NK-92 (cell line): ENCODE data around the gene LRRC8B.
"Not testable (repeated sequence)": the region's sequence is repeated elsewhere in the genome, so short reads cannot be mapped to it uniquely, and the experiment has no call there.

Experiments used
- DNase-seq: peaks from one replicate; lab custom pipeline; 2025; ENCODE audit not compliant: unreplicated experiment; lab: John Stamatoyannopoulos, UW

Gene LRRC8B

DNA sequence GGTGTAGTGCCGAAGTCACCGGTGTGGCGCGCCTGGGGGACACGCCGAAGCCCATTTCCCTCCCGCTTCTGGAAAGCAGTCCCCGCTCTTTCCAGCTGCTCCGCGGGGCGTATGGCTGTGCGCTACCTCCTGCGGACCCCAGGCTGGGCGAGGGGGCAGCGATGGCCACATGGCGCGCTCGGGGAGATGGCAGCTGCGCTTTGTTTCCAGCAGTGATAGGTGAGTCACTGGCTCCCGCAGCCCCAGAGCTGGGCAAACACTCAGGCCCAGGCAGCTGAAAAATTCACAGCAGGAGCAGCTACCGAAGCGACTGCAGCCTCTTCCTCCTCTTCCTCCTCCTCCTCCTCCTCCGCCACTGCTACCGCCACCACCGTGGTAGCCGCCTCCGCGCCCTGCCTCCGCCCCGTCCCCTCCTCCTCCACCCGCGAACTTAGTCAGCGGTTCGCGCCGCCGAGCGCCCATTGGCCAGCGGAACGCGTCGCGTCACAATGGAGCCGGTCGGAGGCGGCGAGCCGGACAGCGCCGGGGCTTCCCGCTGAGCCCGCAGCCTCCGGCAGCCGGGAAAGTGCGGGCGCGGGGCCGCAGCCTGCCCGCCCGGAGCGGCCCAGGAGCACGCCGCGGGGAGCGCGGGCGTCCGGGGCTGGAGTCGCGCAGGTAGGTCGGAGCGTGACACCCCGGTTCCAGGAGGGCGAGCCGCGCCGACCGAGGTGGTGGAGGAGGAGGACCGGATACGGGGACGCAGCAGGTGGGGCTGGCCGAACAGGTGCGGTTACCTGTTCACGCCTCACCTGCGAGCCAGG lies at the start of gene LRRC8B:
LRRC8B (plus strand) TSS at position 461 of the 800 bp plus-strand sequence. CDS start 57,822 bp downstream, outside the sequence.
- no peak for DNase-seq

DNA sequence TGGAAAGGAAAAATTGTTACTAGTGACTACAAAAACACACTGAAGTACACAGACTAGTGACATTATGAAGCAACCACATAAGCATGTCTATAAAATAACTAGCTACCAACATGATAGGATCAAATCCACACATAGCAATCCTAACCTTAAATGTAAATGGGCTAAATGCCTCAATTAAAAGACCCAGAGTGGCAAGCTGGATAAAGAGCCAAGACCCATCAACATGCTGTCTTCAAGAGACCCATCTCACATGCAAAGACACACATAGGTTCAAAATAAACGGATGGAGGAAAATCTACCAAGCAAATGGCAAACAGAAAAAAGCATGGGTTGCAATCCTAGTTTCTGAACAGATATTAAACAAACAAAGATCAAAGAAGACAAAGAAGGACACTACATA lies 49.4 kb upstream of the LRRC8B start:
- no peak for DNase-seq

DNA sequence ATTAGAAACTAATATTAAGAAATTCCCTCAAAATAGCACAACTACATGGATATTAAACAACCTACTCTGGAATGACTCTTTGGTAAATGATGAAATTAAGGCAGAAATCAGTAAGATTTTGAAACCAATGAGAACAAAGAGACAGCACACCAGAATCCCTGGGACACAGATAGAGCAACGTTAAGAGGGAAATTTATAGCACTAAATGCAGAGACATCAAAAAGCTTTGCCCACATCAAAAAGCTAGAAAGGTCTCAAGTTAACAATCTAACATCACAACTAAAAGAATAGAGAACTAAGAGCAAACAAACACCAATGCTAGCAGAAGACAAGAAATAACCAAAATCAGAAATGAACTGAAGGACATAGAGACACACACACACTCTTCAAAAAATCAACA lies 48.6 kb upstream of the LRRC8B start:
- no peak for DNase-seq

DNA sequence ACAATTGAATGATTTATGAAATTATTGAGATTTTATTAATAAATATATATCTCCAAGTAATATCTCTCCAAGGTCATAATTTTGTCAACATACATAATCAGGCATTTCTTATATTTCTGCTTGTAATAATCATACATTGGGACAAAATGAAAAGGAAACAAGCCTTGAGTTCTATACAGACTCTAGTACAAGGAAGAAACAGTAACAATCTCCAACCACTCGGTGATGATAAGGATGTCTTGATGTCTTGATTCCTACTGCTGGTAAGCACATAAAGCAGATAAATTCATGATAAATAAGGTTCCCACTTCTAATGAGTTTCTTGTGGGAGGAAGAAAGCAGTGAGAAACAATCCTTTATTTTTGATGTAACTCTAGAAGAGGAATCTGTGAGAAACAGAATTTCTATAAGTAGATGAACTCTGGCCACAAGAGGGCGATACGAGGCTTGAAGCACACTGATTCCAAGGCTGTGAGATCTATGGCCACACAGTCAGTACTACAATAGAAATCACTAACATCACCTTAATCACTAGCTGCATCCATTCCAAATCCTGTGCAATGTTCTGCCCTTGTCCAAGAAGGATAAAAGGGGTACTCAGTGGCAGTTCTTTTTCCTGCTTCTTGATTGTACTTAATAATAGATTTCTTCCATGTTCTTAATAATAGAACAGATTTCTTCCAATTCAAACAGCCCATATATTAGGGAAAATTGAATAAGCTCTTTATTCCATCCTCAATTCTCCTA lies 41.4 kb upstream of the LRRC8B start:
- no peak for DNase-seq

DNA sequence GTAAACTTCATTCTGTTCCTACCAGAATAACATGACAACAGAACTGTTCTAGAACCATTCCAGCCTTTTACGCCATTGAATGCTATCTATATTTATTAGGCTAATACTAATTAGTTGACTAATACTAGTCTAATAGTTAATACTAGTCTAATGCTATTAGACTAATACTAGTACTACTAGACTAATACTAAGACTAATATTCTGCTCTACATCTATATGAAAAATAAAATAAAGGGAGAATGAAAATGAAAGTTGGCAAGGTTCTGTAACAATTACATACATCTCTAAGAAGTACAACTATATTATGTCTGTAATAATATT lies 40.9 kb upstream of the LRRC8B start:
- no peak for DNase-seq

DNA sequence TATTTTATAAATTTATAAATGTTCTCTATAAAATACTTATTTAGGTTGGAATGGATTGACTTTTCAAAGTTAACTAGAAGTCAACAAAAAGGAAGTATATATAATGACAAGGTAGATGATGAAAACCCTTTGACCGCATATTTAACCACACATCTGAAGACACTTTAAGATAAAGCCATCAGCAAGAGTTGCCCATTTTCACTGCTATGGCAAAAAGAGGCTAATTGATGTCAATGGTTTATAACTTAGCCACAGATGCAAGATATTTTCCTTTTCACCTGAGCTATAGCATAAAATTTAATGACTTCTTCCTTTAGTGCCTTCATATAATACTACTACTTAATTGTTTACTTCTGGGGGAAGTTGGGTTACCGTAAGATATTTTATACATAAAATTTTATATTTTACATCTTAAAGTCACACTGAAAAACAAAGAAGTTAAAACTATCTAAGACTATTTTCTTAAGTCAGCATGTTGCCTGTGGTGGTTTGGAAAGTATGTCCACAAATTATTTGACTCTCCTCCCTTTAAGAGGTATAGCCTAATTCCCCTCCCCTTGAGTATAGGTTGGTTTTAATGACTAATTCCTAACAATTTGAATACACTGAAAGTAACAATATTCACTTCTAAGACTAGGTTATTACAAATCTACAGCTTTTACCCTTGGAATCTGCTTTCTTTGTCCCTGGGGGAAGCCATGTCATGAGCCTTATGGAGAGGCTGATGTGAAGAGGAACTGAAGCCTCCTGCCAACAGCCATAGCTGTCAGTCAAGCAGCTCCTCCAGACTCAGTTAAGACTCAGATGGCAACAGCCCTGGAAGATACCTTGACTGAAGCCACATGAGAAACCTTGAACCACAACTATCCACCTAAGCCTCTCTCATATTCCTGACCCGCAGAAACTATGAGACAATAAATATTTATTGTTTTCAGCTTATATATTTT lies 40.3 kb upstream of the LRRC8B start:
- no peak for DNase-seq

DNA sequence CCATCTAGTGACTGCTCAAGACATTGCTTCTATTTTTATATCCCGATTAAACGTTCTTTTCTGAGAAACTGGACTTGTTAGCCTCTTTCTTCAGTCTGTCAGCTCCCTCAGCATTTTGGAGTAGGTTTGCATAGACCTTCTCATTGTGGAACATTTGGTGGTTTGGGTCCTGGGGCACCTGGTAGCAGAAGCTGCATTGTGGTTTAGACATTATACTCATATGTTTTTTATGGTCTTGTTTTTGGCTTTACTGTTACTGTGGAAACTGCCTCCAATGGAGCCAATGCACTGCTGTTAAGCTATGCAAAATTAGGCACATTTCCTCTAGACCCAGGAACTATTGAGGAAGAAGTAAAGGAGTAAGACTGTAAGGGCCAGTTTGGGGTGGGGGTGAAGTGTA lies 36.7 kb upstream of the LRRC8B start:
- no peak for DNase-seq

DNA sequence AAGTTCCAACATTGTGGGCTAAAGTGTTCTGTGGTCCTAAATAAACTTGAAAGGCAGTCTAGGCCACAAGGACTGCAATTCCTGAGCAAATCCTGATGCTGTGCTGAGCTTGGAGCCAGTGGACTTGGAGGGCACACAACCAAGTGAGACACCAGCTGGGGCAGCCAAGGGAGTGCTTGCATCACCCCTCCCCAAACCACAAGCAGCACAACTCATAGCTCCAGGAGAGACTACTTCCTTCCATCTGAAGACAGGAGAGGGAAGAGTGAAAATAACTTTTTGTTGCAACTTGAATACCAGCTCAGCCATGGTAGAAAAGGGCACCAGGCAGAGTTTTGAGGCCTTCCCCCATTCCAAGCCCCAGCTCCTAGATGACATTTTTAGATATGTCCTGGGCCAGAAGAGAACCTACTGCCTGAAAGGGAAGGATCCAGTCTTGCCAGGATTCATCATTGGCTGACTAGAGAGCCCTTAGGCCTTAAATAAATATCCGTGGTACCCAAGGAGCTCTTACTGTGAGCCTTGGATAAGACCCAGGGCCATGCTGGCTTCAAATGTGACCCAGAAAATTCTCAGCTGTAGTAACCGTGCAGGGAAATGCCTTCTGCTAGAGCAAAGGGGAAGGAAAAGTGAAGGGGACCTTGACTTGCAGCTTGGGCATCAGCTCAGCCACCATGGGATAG lies 35.4 kb upstream of the LRRC8B start:
- DNase-seq, result no peak

DNA sequence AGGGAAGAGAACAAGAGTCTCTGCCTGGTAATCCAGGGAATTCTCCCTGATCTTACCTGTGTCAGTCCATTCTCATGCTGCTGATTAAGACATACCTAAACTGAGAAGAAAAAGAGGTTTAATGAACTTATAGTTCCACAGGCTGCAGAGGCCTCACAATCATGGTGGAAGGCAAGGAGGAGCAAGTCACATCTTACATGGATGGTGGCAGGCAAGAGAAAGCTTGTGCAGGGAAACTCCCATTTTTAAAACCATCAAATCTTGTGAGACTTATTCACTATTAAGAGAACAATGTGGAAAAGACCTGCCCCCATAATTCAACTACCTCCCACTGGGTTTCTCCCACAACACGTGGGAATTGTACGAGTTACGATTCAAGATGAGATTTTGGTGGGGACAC lies 34.2 kb upstream of the LRRC8B start:
- no peak for DNase-seq

DNA sequence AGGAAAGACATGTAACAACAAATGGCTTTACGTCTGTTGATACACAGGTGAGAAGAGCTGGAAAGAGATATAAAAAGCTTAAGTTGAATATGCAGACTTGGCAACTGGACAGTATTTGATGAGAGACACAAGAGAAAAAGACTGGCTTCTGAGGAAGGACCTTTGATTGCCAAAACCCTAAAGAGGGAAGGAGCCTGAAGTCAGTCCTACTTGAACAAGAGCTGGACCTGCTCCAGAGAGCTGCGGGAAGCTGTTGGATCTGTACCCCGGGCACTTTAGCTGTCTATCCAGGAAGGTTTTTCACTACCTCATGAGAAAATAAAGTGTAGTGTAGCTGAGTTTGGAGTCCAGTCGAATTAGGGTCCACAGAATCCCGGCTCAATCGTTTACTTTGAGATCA lies 25.3 kb upstream of the LRRC8B start:
- no peak for DNase-seq

DNA sequence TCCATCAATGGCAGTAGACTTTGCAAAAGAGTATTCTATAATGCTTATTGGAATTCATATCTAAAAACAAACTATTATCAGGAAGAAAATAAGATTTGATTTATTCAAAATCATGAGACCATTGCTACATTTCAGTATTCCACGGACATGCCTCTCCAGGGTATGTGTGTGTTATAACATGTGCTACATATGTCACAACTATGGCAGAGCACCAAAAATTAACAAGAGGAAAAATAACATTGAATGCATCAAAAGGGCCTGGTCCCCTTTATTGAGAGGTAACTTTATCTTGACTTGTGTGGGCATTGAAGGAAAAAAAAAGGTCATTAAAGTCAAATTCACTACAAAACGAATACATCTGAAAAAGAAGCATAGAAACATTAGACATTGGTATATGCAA lies 22.6 kb upstream of the LRRC8B start:
- no peak for DNase-seq

DNA sequence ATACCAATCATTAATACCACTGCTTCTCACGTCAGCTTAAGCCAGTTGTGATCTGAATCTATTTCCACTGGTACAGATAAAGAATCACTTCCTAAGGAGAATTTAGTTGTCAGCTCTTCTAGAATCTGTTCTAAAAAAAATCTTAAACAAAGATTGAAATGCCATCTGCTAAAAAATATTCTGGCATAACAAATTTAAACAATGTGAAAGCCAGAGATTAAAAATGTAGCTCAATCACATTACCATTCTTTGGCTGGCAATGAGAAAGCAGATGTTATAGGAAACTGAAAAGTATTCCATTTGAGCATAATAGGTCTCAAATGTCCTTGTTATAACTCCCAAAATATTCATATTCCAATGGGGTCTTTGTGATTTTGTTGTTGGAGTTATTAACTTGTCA lies 21.7 kb upstream of the LRRC8B start:
- no peak for DNase-seq

DNA sequence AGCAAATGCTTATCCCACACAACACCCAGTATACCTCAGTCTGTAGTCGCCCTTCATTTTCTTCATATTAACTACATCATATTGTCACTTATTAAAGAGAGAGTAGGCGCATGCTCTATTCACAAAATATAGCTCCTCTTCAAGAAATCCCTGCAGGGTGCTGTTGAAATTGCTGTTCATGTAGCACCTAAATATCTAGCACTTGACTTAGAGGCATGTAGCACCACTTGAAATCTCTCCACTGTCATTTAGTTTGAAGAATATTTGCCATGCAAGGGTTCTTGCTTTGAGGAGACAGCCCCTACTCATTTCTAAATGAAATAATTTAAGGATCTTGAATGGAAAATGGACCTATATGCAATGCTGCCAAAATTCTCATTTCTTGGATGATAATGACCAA lies 20.9 kb upstream of the LRRC8B start:
- DNase-seq, result no peak

DNA sequence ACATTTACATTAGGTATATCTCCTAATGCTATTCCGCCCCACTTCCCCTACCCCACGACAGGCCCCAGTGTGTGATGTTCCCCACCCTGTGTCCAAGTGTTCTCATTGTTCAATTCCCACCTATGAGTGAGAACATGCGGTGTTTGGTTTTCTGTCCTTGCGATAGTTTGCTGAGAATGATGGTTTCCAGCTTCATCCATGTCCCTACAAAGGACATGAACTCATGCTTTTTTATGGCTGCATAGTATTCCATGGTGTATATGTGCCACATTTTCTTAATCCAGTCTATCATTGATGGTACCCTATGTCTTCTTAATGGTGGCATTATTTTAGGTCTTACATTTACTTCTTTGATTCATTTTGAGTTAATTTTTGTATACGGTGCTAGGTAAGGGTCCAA lies 14.6 kb upstream of the LRRC8B start:
- DNase-seq, result not testable (repeated sequence)

DNA sequence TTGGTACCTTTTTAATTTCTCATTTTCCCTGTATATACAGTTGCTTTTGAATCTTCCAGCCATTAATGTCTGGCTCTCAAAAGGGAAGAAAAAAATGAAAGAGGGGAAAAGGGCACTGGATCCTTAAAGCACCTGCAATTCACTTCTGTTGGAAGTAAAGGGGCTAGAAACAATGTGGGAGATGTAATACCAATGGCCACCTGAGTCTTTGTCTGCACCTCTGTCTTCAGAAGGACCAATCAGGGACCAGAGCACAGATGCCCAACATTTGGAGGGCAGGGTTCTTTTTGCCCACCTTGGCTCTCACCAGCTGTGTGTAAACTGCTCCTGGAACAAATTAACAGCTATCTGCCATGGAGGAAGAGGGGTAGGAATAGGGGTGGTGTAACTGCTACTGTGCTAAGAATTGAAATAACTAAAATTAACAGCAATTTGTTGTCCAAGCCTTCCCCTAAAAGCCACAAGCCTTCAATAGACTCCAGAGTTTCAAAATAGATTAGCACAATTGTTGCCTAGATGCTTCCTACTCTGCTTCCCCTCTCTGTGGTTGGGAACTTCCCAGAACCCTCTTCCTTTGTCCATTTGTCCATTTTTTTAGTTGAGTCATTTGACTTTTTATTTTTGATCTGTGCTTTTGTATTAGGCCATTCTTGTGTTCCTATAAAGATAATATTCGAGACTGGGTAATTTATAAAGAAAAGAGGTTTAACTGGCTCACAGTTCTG lies 11.5 kb upstream of the LRRC8B start:
- no peak for DNase-seq

DNA sequence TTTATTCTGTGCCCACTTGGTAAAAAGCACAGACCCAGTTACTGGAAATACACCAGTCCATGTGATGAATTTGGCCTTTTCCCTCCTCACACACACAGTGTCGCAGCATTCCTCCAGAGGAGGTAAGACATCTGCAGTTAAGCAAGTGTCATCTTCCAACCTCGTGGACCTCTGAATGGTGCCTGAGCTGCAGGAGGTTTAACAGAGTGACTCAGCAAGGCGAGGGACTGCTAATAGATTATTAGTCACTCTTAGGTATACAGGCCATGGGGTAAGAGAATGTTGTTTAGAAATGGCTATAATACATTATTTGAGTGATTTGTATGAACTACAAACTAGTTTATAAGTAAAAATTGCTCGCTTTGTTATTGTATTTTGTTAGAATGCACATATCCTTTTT lies 8.6 kb upstream of the LRRC8B start:
- DNase-seq, result no peak

DNA sequence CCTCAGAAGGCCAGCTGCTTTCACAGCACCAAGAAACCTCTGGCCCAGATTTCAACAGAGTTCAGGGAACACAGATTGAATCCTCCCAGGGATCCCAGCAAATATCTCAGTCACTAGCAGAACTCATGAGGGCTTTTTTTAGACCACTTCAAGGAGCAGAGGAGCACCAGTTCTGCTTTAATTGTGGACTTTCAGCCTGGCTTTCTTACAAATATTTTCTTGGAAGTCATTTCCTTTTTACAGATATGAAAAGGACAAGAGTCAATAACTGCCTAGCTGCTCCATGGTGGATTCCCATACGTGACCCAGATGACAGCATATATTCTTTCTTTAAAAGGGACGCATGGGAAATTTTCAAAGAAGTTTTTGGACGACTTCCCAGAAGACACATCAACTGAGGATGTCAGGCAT lies 6.4 kb upstream of the LRRC8B start:
- no peak for DNase-seq

DNA sequence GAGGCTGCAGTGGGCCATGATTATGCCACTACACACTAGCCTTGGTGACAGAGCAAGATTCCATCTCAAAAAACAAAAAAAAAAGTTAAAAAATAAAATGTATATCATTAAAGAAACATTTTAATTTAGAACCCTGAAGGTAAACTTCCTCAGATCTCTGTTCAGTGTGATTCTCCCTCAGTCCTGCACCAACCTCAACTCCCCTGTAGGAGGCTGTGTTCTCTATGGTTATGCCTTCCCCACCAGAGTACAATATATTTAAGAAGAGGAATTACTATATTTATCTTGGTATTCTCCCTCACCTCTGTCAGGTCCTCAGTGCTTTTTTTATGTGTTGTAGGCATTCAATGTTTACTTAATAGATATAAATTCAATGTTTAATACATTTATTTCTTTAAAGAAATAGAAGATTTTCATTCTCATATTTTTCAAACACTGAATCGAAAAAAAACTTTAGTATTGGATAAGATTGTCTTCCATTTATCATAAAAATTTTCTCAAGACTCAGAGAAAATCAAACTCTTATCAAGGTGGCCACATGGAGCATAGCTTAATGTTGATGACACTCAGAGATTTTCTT lies 4.8 kb upstream of the LRRC8B start:
- no peak for DNase-seq

DNA sequence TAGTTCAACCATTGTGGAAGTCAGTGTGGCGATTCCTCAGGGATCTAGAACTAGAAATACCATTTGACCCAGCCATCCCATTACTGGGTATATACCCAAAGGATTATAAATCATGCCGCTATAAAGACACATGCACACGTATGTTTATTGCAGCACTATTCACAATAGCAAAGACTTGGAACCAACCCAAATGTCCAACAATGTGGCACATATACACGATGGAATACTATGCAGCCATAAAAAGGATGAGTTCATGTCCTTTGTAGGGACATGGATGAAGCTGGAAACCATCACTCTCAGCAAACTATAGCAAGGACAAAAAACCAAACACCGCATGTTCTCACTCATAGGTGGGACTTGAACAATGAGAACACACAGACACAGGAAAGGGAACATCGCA lies 2.7 kb upstream of the LRRC8B start:
- DNase-seq, result not testable (repeated sequence)
